Stimulated activated CD4-positive, alpha-beta T cell treated with anti-CD3 and anti-CD28 coated beads, Interleukin-2, amount 100 ng/mL, for 4 hours (primary cell): ENCODE measurements around the gene SSTR3.
"Not testable (repeated sequence)": the region's sequence is repeated elsewhere in the genome, so short reads cannot be mapped to it uniquely, and the experiment has no call there.

Experiments used
- DNase-seq: peaks from one replicate; pipeline ENCODE4 v3.0.0-alpha.2; 2020; ENCODE audit warnings: low read depth

SSTR3 gene

DNA sequence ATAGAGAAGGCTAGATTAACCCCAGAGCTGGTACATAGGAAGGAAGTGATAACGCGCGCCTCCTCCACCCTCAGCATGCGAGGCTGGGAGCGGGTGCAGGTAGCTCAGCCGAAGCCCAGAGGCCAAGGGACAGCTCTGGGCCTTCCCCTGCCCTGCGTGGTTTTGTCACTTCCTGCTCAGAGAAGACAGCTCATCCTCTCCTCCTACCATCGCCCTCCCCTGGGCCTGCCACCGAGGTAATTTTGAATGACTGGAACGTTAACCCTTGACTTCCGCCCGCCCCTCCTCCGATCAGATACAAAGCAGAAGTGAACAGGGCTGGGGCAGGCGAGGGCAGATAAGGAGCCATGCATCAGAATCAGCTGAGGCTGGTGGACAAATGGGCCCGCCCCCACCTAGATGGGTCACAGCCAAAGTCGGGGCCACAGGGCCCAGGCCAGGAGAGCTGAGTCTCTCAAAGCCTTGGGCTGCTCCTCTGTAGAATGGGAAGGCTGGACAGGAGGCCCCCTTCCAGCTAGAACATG lies 30.2 kb upstream of the SSTR3 start:
- peak; percentile 92 for DNase-seq

DNA sequence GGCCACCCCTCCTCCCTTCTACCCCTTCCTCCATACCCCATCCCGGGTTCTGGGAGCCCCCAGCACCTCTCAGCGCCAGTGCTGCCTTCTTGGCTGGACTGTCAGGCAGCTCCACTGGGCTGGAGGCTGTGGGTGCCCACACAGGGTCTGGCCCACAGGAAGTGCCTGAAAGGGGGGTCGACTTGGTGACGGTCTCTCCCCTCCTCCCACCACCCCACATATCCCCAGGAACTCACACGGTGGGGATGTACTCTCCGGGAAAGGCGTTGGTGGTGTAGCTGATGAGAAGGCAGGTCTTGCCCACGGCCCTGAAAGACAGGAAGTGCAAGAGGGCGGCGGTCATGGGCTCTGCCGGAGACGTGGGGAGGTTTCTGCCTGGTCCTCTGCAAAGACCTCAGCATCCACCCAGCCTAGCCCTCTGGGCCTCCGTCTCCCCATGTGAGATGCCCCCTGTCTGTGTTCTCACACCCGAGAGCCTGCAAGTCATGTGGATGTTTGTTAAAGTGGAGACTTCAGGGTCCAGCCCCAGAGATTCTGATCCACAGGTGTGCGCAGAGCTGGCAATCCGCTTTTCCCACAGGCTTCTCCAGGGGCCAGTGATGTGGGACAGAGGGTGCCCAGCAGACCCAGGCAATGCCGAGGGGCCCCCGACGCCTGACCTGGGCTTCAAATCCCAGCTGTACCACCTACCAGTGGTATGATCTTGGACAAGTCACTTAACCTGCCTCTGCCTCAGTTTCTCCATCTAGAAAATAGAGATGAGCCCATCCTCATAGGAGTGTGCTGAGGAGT lies 29.3 kb upstream of the SSTR3 start:
- DNase-seq = no peak

DNA sequence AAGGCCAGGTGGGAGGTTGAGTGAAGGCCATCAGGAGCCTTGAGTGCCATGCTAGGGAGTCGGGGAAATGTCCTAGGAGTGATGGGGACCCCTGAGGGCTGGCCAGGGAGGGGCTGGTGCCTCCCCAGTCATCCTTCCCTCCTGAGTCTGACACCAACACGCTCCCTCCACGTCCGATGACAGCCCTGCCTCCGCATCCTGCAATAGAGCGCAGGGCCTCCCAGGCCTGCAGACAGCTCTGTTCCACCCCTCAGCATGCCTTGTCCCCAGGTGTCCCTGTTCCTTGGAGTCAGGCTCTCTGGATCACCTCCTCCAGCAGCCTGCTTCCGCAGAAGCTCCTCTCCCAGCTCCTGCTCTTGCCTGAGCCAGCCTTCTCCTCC lies 28.7 kb upstream of the SSTR3 start:
- no peak for DNase-seq

GRCh38 chr22:37240240-37240940 lies 28.1 kb upstream of the SSTR3 start:
- no peak for DNase-seq

GRCh38 chr22:37239336-37240239 lies 27.3 kb upstream of the SSTR3 start:
- no peak for DNase-seq

DNA sequence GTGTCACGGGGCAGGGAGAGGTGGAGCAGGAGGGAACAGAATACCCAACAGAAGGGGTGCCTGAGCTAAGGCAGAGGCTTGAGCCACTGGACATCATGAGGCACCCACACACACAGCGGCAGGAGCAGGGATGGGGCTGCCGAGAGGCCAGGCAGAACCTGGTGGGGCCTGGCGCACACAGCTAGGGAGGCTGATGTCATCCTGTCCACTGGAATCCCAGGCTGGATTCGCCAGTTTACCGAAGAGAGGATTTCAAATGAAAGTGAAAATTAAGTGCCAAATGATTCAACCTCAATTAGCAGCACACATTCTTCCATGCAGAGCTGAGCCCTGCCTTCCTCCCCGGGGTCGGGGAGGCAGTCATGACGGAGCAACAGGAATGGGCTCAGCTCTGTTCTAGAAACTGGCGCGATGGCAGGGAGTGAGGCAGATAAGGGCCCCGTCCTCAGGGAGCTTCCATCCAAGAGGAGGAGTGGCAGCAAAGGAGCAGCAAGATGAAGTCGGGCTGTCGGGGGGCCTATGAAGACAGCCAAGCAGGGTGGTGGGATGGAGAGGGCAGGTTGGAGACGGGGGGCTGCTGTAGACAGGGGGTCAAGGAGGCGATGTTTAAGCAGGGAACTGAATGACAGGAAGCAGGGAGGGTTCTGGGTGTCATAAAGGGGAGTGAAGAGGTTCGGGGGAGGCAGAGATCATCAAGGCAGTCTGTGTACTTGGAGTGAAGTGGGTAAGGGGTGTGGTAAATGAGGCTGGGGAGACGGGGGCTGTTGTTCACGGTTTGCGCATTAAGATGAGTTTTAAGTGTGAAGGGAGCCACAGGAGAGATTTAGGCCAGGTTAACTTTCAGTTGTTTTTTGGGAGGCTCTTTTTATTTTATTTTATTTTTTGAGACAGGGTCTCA lies 25.3 kb upstream of the SSTR3 start:
- no peak for DNase-seq

DNA sequence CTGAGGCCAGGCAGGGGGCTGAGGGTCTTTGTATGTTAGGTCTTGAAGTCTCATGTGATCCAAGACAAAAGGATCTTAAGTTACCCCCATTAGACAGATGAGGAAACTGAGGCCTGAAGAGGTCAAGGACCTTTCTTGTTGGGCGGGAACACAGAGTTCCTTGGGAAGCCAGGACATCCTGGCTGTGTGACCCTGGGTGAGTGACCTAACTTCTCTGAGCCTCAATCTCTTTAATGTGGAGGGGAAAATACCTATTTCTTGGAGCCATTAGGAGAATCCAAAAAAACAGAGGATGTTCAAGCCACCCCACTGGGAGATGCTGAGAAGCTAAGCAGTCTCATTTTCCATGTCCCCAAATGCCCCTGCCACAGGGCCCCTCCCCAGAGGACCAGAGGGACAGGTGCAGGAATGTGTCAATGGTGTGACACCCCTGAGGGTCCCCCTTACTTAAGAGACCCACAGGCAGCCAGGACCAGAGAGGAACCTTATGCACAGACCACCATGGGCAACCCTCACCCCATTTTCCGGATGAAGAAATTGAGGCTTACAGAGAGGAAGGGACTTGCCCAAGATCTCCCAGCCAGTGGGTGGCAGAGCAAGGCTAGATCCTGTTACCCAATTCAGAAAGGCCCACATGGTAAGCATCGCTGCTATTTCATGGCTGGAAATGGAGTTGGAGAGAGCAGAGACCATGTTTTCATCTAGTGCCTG lies 23.8 kb upstream of the SSTR3 start:
- no peak for DNase-seq

DNA sequence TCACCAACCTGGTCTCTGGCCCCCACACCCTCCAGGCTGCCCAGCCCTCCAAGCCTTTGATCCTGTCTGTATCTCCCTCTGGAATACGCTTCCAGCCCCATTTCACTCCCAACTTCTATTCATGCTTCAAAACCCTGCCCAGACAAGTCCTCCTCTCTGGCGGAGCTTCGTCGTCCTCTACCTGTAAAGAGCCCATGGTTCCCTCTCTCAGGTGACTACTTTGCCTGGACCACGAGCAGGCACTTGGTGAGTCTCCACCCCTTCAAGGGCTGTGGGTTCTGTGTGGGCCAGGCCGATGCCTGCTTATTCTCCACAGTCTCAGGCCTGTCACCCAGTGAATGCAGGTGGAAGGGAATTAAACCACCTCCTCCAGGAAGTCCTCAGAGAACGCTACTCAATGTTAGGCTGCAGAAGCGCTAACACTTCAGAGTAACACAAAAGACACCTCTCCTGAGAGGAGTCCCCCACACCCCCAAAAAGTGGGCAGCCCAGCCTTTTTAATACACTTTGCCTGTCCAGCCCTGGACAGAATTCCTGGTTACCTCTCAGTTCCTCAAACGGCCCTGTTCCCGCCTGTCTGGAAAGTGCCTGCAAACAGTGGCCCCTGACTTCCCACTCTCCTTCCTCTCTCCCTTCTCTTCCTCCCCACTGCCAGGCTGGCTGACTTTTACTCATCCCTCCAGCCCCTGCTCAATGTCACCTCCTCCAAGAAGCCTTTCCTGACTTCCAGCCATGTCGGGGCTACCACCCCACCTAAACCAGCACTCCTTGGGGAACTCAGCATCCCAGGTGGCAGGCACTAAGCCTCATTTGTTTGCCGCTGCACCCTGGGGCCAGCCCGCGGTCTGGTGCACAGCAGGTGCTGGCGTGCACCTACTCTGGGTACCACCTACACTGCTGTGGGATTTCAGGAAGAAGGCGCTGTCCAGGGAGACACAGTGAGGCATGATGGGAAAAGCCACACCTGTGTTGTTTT lies 22.7 kb upstream of the SSTR3 start:
- no peak for DNase-seq

- DNase-seq = no peak
Observed at GRCh38 chr22:37233751-37234631, 21.7 kb upstream of the SSTR3 start.

DNA sequence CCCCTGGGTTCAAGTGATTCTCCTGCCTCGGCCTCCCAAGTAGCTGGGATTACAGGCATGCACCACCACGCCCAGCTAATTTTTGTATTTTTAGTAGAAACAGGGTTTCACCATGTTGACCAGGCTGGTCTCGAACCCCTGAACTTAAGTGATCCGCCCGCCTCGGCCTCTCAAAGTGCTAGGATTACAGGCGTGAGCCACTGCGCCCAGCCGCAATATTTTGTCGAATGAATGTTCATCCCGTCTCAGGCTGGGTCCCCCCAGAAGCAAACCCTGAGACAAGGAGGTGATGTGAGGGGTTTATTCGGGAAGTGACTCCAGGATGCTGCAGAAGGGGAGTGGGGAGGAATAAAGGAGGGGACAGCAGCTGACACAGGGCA lies 21.1 kb upstream of the SSTR3 start:
- DNase-seq = not testable (repeated sequence)

DNA sequence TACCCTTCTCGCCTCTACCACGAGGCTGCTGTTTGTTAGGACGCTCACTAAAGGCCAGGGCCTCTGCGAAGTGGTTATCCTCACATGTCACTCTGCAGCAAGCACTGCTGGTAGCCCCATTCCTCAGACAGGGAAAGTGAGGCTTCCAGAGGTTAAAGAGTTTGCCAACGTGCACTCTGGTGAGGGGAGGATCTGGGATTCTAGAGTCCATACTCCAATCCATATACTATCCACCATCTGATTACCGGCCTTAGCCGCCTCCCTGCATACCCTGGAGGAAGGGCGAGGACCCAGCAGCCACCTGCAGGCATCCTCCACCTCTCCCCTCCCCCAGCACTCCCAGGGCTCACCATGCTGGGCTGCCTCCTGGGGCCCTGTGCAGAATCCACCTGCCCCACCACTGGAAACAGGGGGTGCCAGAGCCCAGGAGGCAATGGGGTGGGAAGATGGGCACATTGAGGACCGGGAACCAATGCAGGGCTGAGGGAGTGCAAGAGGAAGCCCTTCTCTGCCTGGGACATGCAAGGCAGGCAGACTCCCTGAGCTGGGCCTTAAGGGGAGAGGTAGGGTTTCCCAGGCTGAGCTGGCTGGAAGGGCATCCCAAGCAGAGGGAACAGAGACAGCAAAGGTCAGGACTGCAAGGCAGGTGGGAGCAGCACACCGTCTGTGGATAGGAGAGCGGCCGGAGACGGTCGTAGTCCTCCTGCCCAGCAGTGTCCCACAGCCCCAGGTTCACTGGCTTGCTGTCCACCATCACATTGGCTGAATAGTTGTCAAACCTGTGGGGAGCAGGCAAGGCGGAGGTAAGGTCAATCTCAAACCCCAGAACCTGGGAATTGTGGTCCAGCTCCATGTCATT lies 20.1 kb upstream of the SSTR3 start:
- DNase-seq = no peak

- peak; percentile 73 for DNase-seq
Observed at GRCh38 chr22:37231406-37232139, 19.3 kb upstream of the SSTR3 start.

GRCh38 chr22:37230673-37231405 lies 18.6 kb upstream of the SSTR3 start:
- DNase-seq = peak; percentile 72

DNA sequence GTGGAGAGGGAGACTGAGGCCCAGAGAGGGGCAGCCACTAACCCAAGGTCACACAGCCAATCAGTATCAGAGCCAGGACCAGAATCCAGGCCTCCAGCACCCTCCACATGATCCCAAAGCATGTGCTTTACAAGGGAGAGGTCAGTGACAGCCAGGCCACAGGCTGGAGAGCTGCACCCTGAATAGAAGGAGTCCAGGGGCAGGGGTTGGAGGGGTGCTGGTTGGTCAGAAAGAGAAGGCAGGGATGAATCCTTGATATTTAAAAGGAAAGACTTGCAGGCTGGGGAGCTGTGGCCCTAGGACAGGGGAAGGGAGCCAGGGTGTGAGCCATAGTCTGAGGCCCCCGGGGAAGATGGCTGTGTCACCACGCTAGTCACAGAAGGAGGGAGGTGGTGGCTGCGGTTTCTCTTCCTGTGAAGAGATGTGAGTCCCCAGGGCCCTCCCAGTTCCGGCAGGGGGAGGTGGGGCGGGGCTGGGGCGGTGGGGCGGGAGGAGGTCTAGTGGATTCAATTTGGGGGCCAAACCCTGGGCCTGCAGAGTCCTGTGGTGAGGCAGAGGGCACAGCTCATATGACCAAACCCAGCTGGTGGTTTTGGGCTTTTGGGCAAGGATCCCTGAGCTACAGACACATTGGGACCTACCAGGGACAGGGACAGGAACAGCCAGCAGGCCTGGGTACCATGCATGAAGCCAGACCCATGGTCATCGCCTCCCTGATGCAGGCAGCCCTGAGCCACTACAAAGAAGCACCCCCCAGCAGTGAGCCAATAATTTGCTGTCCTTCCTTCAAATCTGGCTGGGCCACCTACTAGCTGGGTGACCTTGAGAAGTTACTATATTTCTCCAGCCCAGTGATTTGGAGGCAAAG lies 17.8 kb upstream of the SSTR3 start:
- peak; percentile 89 for DNase-seq
